ENCODE data around the gene WBP2.

Gene WBP2
- total RNA-seq, result 33.3 to 122 (median 91.2) reads per million in 17 experiments

GRCh38 chr17:75855310-75856061, at the start of gene WBP2:
Gene WBP2, minus strand, starts transcription at chr17:75855335. Its CDS starts 38 bp downstream, at chr17:75855297.
- peak; percentile 99 to 100 (median 100) for DNase-seq

DNA sequence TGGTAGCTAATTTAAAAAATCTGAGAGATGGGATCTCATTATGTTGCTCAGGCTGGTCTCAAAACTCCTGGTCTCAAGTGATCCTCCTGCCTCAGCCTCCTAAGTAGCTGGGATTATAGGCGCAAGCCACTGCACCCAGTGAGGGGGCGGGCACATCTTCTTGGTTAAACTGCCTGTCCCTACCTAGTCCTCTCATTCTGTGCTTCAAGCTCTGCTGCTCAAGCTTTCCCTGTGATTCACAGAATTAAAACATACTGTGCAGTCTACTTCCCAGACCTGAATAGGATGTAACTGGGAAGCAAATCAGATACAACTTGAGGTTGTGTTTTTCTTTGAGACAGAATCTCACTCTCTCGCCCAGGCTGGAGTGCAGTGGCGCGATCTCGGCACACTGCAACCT, 47.3 kb upstream of the WBP2 start:
- DNase-seq, result no peak

- DNase-seq, result no peak
Measured at GRCh38 chr17:75901727-75902126, 46.6 kb upstream of the WBP2 start.

DNA sequence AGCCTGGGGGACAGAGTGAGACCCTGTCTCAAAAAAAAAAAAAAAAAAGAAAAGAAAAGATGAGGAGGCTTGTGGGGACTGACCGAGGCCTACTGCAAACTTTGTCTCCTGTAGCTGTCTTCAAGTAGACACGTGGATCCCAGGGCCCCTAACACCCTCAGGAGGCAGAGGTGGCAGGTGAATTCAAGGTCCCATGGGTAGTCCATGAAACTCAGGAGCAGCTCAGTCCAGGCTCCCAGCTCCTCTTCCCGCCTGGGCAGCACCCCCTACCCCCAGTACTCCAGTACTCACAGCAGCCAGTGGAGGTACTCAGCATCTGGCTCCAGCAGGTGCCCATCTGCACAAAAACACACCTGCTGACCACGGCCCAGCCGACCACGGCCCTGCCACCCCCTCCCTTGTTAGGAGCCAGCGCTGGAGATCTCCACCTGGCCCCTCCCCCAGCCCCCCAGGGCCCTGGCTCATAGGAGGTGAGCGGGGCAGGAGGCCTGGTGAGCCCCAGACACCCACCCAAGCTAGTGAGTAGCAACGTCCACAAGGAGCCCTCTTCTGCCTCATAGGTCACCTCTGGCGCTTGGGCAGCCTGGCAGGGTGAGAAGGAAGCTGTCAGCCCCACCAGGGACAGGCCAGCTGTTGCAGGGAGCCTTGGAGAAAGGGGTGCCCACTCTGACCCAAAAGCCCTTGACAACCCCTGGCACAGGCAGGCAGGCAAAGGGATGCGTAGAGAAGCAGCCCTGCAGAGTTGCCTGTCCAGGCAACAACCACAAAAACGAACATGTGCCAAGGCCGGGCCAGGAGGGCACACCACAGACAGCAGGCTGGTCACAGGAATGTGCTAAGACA, 45.8 kb upstream of the WBP2 start:
- DNase-seq, result no peak

DNA sequence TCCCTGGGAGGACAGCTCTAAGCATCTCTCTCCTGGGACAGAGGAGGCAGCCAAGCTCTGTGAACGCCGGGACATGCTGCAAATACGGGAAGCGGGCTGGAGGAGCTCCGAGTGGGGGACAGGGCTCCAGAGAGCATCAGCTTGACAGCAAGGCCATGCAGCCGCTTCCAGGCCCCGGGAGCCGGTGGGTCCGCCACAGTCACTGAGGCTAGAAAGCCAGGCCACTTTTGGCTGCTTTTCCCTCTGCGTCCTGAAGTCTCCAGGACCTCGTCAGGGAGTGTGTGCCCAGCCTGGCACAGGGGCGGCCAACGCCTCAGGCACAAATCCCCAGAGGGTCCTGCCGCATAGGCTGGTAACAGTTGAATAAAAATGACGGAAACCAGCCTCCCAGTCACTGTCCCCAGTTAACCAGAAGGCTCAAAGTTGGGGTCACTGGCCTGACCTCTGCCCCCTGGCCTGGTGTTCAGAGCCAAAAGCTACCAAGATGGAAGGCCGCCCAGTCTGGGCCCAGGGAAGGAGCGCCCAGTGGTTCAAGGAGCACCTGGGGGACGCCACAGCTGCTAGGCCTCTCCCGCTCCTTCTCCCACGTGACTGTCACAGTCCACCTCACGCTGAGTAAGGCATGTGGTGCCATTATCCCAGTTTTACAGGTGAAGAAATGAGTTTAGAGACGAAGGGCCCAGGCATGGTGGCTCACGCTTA, 44.8 kb upstream of the WBP2 start:
- DNase-seq, result no peak

GRCh38 chr17:75899353-75899752, 44.2 kb upstream of the WBP2 start:
- no peak for DNase-seq

DNA sequence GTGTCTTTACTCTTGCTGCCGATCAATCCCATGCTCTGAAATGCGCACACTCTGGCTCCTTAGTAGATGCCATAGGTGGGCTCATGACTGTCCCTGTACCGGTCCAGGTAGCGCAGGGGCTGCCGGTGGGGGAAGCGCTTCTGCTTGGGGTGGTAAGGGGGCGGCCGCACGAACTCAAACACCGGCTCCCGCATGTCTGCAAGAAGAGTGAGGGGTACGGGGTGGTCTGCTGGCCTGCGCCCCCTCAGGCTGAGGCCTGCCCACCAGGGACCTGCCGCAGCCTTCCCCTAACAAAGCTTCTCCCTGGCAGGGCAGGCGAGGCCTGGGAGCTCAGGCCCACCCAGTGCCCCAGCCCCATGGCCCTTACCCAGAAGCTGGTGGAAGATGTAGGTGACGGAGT, 43.7 kb upstream of the WBP2 start:
- no peak for DNase-seq

DNA sequence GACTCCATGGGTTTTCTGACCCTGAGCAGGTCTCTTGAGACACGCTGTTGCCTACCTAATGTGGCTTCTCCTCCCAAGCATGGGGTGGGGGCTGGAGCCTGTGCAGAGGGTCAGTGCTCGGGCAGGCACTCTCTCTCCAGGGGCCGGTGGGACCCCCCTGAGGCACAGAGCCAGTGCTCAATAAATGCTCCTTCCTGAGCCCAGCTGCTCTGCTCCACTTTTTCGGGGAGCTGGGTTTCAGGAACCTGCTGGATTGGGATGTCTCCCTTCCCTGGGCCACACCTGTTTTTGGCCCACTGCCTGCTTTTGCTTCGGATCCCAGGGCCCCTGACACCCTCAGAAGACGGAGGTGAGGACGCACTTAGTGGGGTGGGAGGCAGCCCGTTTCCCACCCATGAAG, 42.9 kb upstream of the WBP2 start:
- no peak for DNase-seq

DNA sequence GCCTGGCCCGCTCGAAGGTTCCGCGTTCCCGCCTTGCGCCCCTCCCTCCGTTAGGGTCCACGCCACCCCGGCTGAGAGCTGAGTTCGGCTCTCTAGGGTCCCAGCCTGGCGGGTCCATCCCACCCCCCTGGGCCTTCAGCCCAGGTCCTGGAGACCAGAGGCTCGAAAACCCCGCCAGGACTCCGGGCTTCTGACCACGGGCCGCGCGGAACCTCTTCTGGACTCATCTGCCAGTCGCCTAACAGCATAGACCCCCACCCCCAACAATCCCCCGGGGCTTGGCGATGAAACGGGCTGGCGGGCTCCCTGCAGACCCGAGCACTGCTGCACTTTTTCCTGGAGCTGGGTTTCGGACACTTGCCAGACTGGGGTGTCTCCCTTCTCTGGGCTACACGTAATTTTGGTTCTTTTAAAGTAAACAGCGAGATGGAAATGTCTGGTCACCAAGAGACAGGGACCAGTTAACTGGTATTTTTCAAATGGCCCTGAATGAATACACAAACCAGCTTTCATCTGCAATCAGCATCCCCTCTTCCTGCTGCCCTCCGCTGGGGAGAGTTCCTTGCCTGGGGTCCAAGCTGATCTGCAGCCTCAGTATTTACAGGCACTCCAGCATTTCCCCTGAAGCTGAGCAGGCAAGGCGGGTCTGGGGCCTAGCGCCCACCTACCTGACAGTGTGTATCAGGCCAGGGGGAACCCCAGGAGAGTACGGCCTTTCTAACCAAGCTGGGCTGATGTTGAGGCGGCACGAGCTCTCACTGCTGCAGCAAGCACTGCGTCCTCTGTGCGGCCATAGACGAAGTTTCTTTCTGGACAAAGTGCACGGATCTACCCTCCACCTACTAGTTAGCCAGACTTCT, 42.3 kb upstream of the WBP2 start:
- no peak for DNase-seq

- peak; percentile 82 to 94 (median 90) for DNase-seq
Measured at GRCh38 chr17:75896415-75897159, 41.5 kb upstream of the WBP2 start, which contains the start of gene TRIM65. Gene TRIM65, minus strand, starts transcription at chr17:75896951. Its CDS starts 14 bp downstream, at chr17:75896937.

DNA sequence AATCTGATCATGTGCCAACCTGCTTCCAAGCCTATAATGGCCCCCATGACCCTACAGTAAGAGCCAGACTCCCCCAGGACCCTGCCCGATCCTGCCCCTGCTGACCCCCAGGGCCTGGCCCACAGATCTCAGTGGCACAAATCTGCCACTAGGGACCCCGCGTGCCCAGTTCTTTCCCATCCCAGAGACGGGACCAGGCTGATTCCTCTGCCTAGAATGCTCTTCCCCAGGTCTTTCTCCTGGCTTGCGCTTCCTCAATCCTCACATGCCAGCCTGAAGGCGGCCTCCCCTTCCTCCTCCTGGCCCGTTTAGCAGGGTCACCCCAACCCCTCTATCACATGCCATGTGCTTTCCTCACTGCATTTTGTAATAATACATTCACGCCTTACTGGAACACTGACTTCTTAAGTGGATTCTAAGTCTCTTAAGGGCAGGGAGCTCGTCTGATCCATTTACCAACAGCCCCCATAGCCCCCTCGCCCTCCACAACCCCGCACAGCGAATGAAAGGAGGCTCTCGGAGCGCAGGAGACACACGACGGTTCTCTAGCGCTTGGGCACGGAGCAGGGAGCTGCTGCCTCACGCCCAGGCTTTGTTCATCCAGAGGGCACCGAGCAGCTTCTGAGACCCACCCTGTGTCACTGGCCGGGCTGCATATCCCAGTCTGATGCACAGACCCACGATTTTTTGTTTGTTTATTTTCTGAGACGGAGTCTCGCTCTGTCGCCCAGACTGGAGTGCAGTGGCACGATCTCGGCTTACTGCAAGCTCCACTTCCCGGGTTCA, 40.4 kb upstream of the WBP2 start:
- DNase-seq, result peak; percentile 70 to 82 (median 80)

- DNase-seq, result no peak
Measured at GRCh38 chr17:75894049-75894733, 39.1 kb upstream of the WBP2 start.

DNA sequence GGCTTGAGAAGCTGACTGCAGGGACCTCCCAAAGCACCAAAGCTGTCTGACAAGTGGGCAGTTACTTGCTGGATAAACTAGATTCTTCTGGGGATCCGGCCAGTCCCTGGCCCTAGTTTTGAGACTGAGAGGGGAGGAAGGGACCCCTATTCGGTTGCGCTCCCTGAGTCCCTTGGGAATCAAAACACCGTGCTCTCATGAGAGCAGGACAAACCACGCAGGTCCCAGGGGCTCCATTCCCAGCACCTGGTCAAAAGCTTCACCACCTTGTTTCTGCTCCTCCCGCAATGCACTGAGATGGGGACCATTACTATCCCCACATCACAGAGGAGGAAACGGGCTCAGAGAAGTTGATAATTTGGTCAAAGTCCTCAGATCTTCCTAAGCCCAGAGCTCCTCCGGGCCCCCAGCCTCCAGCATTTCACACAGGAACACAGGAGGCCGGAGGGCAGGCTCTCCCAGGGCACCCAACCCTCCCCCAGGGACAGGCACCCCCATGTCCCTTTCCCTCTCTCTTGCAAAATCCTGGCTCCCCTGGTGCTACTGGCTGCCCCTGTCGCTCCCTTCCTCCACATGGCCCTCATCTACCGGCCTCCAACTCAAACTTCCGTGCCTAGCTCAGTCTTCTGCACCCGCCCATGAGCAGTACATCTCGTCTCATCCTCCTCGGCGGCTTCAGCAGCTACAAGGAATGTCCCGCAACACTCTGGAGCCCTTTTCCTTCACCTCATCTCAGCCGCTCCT, 38.3 kb upstream of the WBP2 start:
- DNase-seq, result no peak

GRCh38 chr17:75892556-75893224, 37.6 kb upstream of the WBP2 start:
- DNase-seq, result no peak

- no peak for DNase-seq
Measured at GRCh38 chr17:75891605-75892555, 36.7 kb upstream of the WBP2 start.

DNA sequence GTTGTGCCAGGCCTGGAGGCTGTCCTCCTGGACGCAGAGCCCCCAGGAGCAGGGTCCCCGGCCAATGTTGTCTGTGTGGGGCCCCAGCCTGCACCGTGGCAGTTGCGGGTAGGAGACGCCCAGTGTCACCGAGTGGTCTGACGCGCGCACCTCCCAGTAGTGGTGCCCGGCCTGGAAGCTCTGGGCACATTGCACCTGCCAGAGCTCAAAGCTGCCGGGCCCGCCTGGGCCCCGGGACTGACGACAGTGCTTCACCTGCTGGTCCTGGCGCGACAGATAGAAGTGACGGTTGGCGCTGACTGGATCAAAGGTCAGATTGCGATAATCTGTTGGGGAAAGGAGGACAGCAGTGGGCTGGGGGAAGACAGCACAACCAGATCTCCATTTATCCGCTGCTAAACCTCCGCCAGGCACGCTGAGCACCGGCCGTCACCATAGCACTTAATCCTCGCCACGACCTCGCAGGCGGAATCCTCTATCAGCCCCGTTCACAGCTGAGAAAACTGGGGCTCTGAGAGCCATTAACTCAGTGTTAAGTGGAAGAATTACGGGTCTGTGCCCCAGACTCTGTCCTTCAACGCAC, 36.0 kb upstream of the WBP2 start:
- no peak for DNase-seq

DNA sequence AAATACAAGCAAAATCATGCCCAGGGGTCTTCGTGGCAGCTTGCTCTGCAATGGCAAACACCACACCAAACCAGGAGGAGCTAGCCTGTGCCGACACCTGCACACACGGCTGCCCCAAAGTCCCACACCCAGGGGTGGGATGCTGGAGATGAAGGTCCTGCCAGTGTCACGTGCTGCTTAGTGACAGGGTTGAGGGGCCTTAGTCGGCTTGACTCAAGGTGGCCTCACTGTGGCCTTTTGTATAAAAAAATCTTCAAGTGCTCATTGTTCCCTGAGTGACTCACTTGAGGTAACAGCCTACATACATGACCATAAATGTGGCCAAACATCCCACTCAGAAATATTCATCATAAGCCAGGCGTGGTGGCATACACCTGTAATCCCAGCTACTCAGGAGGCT, 34.3 kb upstream of the WBP2 start:
- DNase-seq, result no peak
